WTC11 (cell line): ENCODE data around the gene CLEC4C.
"Not testable (repeated sequence)": the region's sequence is repeated elsewhere in the genome, so short reads cannot be mapped to it uniquely, and the experiment has no call there.

Source experiments
- CREB1 ChIP-seq: sonication (generic); formaldehyde crosslinking; IDR thresholded peaks from 2 replicates; pipeline ENCODE4 v1.8.0; 2023; ENCODE audit warnings: mild to moderate bottlenecking, missing genetic modification reagents
- CTCF ChIP-seq: fragments of 200-600 bp; IDR thresholded peaks from 2 replicates; pipeline ENCODE4 v1.8.0; 2022; ENCODE audit warnings: antibody characterized with exemption
- ELF4 ChIP-seq: sonication (generic); formaldehyde crosslinking; IDR thresholded peaks from 2 replicates; pipeline ENCODE4 v1.8.1; 2022; ENCODE audit warnings: low read depth, mild to moderate bottlenecking, moderate library complexity, missing genetic modification reagents
- NR2C2 ChIP-seq: sonication (generic); formaldehyde crosslinking; IDR thresholded peaks from 2 replicates; pipeline ENCODE4 v1.8.0; 2022; ENCODE audit warnings: mild to moderate bottlenecking, missing genetic modification reagents
- PRDM15 ChIP-seq: sonication (generic); formaldehyde crosslinking; IDR thresholded peaks from 2 replicates; pipeline ENCODE4 v1.8.0; 2022; ENCODE audit warnings: missing genetic modification reagents
- ZNF232 ChIP-seq: sonication (generic); formaldehyde crosslinking; IDR thresholded peaks from 2 replicates; pipeline ENCODE4 v1.8.0; 2022; ENCODE audit warnings: mild to moderate bottlenecking, missing genetic modification reagents
- TF ChIP-seq, protein P1 (sequence below): sonication (generic); formaldehyde crosslinking; IDR thresholded peaks from 2 replicates; pipeline ENCODE4 v1.8.1; 2023; ENCODE audit warnings: mild to moderate bottlenecking, missing genetic modification reagents, borderline replicate concordance
- TF ChIP-seq, protein P2 (sequence below): sonication (generic); formaldehyde crosslinking; IDR thresholded peaks from 2 replicates; pipeline ENCODE4 v1.8.0; 2022; ENCODE audit warnings: mild to moderate bottlenecking, missing genetic modification reagents

GRCh38 chr12:7783433-7783832 lies 36.3 kb upstream of the CLEC4C start:
- not testable (repeated sequence) for TF ChIP-seq CTCF; ZNF232 (CRISPR knock-in tag); PRDM15 (CRISPR knock-in tag); NR2C2; CREB1 (CRISPR knock-in tag); ELF4 (CRISPR knock-in tag)
- TF ChIP-seq, protein P1, sequence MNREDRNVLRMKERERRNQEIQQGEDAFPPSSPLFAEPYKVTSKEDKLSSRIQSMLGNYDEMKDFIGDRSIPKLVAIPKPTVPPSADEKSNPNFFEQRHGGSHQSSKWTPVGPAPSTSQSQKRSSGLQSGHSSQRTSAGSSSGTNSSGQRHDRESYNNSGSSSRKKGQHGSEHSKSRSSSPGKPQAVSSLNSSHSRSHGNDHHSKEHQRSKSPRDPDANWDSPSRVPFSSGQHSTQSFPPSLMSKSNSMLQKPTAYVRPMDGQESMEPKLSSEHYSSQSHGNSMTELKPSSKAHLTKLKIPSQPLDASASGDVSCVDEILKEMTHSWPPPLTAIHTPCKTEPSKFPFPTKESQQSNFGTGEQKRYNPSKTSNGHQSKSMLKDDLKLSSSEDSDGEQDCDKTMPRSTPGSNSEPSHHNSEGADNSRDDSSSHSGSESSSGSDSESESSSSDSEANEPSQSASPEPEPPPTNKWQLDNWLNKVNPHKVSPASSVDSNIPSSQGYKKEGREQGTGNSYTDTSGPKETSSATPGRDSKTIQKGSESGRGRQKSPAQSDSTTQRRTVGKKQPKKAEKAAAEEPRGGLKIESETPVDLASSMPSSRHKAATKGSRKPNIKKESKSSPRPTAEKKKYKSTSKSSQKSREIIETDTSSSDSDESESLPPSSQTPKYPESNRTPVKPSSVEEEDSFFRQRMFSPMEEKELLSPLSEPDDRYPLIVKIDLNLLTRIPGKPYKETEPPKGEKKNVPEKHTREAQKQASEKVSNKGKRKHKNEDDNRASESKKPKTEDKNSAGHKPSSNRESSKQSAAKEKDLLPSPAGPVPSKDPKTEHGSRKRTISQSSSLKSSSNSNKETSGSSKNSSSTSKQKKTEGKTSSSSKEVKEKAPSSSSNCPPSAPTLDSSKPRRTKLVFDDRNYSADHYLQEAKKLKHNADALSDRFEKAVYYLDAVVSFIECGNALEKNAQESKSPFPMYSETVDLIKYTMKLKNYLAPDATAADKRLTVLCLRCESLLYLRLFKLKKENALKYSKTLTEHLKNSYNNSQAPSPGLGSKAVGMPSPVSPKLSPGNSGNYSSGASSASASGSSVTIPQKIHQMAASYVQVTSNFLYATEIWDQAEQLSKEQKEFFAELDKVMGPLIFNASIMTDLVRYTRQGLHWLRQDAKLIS: not testable (repeated sequence)
- TF ChIP-seq, protein P2, sequence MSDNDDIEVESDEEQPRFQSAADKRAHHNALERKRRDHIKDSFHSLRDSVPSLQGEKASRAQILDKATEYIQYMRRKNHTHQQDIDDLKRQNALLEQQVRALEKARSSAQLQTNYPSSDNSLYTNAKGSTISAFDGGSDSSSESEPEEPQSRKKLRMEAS (CRISPR knock-in tag): not testable (repeated sequence)
